Epithelial cell of proximal tubule (primary cell): ENCODE results near the gene KCNG2. TPM values are rescaled to one million over a fixed set of nuclear protein-coding genes. Genes with fewer than 3 reads are reported as not detected.
A peak's percentile ranks its signal among the peaks of the same experiment; 100 is the strongest.

ENCODE experiments used
- DNase-seq: peaks from one replicate; pipeline ENCODE4 v3.0.0-alpha.2; 2011; ENCODE audit warnings: low read depth
- H3K4me3 ChIP-seq: 2 replicates; pipeline ENCODE4 v1.5.1; 2011; ENCODE audit warnings: low read depth, mild to moderate bottlenecking, low read length
- CTCF ChIP-seq: conservative IDR thresholded peaks from 2 replicates; pipeline ENCODE4 v1.5.1; 2012; ENCODE audit warnings: low read depth, mild to moderate bottlenecking, low read length
- total RNA-seq: library from RNA; depleted of rRNA; stranded (reverse); fragments of >200 nt; gene quantifications from 2 replicates; pipeline ENCODE4 v1.2.3, GENCODE V29; 2015

KCNG2 gene
- total RNA-seq, 1 donor from 2014 or later = not detected

- no peak overlapping the region for H3K4me3 ChIP-seq
- no peak for TF ChIP-seq CTCF
- no peak for DNase-seq
Observed at GRCh38 chr18:79789091-79789891, 8.4 kb upstream of the KCNG2 start.

DNA sequence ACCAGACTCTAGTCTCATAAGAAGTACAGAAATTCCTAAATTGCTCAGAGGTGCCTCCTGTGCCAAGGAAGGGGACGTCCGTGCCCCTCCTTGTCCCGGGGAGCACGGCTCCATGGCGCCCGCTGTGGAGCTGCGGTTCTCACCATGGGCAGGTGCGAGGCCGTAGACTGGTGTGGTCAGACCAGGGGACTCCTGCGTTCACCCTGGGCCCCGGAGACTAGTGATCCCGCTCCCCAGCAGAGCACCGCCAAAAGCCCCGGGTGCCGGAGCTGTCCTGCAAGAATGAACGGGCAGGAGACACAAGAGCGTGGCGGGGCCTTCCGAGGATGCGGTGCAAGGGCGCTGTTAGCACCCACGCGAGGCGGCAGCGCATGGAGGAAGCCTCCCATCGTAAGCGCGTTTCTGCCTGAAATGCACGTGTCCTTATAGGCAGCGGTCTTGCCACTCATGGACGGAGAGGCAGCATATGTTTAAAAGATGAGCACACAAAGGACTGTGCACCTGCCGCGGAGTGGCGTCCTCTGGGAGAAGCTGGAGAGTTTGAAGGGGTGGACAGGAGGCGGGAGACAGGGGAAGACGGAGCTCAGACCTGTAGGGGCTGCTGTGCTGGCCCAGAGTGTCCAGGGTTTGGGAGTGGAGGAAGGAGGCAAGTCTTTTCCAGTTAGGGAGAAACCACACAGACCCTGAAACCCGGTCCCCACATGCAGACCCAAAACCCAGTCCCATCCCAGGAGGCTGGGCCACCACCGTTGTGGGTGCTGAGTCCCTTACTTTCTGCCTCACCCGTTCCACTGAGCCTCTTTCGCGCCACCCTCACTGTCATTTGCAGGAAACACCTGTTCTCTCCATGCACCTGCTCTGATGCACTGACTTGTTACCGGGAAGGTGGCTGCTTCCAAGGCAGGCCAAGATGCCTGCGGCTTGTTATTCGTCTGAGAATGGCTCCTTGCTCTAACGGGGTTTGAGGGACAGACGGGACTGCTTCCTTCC, 7.5 kb upstream of the KCNG2 start:
- H3K4me3 ChIP-seq = no peak overlapping the region
- DNase-seq = no peak
- TF ChIP-seq CTCF = no peak

- no peak overlapping the region for H3K4me3 ChIP-seq
- peak; percentile 32 for DNase-seq
- no peak for TF ChIP-seq CTCF
Observed at GRCh38 chr18:79790996-79791972, 6.5 kb upstream of the KCNG2 start.

DNA sequence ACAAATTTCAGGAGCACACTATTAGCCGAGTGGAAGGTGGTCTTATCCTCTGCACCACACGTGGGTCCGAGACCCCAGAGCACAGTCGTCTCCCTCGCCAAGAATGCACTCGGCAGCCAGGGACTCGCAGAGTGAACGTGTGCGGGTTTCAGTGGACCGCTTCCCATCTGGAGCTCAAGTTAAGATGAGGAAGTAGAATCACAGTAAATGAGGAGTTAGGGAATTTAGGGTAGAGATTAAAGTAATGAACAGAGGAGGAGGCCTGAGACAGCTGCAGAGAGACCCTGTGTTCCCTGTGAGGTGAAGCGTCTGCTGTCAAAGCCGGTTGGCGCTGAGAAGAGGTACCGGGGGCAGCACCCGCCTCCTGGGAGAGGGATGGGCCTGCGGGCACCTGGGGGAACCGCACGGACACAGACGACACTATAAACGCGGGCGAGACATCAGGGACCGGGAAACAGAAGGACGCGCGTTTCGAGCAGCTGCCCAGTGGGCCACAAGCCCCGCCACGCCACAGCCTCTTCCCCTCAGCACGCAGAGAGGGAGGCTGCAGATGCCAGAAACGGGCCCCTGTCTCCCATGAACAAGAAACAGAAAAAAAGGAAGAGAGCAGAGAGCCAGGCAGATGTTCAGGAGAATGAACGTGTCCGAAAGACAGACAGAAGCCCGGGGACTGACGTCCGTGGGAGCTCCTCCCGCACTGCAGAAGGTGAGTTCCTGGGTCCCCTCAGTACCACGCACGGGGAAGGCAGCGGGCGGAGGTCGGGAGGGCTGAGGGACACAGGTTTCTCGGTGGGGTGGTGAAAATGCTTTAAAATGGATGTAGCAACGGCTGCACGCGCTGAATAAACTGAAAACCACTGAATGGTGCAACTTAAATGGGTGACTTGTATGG, 5.4 kb upstream of the KCNG2 start:
- DNase-seq = no peak
- no peak overlapping the region for H3K4me3 ChIP-seq
- no peak for TF ChIP-seq CTCF

DNA sequence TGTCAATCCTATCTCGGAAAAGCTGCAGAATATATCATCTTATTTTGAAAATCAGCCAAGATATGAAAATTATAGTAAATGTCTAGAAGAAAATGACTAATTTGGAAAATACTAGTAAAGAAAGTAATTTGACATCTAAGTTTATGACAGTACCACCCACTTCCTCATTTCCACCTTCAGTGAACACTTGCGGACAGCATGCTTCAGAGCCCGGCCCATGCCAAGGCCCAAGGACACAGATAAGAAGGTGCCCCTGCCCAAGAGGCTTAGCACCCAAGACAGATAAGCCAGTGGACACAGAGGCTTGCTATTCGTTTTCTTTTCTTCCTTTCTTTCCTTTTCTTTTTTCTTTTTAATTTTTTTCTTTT, 4.8 kb upstream of the KCNG2 start:
- no peak overlapping the region for H3K4me3 ChIP-seq
- DNase-seq = no peak
- TF ChIP-seq CTCF = no peak
